Activated T-cell treated with anti-CD3 and anti-CD28 coated beads for 1 hour (primary cell): ENCODE data around the gene FKBP15.
A peak's percentile ranks its signal among the peaks of the same experiment; 100 is the strongest.
"Not testable (repeated sequence)": the region's sequence is repeated elsewhere in the genome, so short reads cannot be mapped to it uniquely, and the experiment has no call there.

Experiments used
- DNase-seq: peaks from one replicate; pipeline ENCODE4 v3.0.0-alpha.2; 2020; ENCODE audit warnings: low read depth

The FKBP15 gene

GRCh38 chr9:113221003-113221799, at the start of gene FKBP15, which contains the start of gene SLC31A1:
TSS of gene FKBP15 (minus strand) at chr9:113221277. CDS start at chr9:113221243, 34 bp downstream.
TSS of gene SLC31A1 (plus strand) at chr9:113221544. CDS start at chr9:113256149, 34,605 bp downstream.
- peak; percentile 90 for DNase-seq

- DNase-seq, result no peak
Measured at GRCh38 chr9:113269871-113270270, 48.8 kb upstream of the FKBP15 start.

- no peak for DNase-seq
Measured at GRCh38 chr9:113269355-113269754, 48.3 kb upstream of the FKBP15 start.

- DNase-seq, result no peak
Measured at GRCh38 chr9:113267911-113268566, 47.0 kb upstream of the FKBP15 start.

GRCh38 chr9:113266174-113266573, 45.1 kb upstream of the FKBP15 start:
- DNase-seq, result no peak

GRCh38 chr9:113261917-113262671, 41.0 kb upstream of the FKBP15 start:
- no peak for DNase-seq

- DNase-seq, result no peak
Measured at GRCh38 chr9:113258282-113258681, 37.2 kb upstream of the FKBP15 start.

- DNase-seq, result no peak
Measured at GRCh38 chr9:113257863-113258262, 36.8 kb upstream of the FKBP15 start.

GRCh38 chr9:113255438-113255837, 34.4 kb upstream of the FKBP15 start:
- no peak for DNase-seq

GRCh38 chr9:113254991-113255390, 33.9 kb upstream of the FKBP15 start:
- DNase-seq, result no peak

- DNase-seq, result no peak
Measured at GRCh38 chr9:113250807-113251206, 29.7 kb upstream of the FKBP15 start.

- DNase-seq, result not testable (repeated sequence)
Measured at GRCh38 chr9:113249661-113250060, 28.6 kb upstream of the FKBP15 start.

GRCh38 chr9:113247640-113248039, 26.6 kb upstream of the FKBP15 start:
- DNase-seq, result no peak

- DNase-seq, result no peak
Measured at GRCh38 chr9:113246928-113247327, 25.9 kb upstream of the FKBP15 start.

- no peak for DNase-seq
Measured at GRCh38 chr9:113245894-113246293, 24.8 kb upstream of the FKBP15 start.

GRCh38 chr9:113244556-113244955, 23.5 kb upstream of the FKBP15 start:
- DNase-seq, result no peak

GRCh38 chr9:113241161-113241560, 20.1 kb upstream of the FKBP15 start:
- no peak for DNase-seq

- no peak for DNase-seq
Measured at GRCh38 chr9:113238859-113239232, 17.8 kb upstream of the FKBP15 start.

- no peak for DNase-seq
Measured at GRCh38 chr9:113238202-113238858, 17.3 kb upstream of the FKBP15 start.

- DNase-seq, result no peak
Measured at GRCh38 chr9:113237026-113237425, 15.9 kb upstream of the FKBP15 start.

GRCh38 chr9:113235701-113236255, 14.7 kb upstream of the FKBP15 start:
- DNase-seq, result not testable (repeated sequence)

- DNase-seq, result no peak
Measured at GRCh38 chr9:113231701-113232100, 10.6 kb upstream of the FKBP15 start.
